Measurements from ENCODE around the gene SDR42E1.

GRCh38 chr16:82034981-82035612 is 23.8 kb upstream of the SDR42E1 start, which contains the start of gene HSD17B2:
- TF ChIP-seq CTCF (optimal IDR thresholded peaks at IDR 0.05 in 1 of 3, IDR thresholded peaks at IDR 0.05 in 1 of 3, conservative IDR thresholded peaks at IDR 0.05 in 1 of 3; ENCODE audit: extremely low read depth in 1 of 3, insufficient read depth in 2 of 3, low read length in 3 of 3) (no peak), EZH2 (IDR thresholded peaks at IDR 0.05; ENCODE audit: low read length) (no peak)

All from keratinocyte (primary cell).